Ishikawa (cell line): ENCODE measurements around the gene CD274.

Experiments
- EGR1 ChIP-seq: IDR thresholded peaks from 2 replicates; pipeline ENCODE4 v1.6.1; 2012
- RAD21 ChIP-seq: IDR thresholded peaks from 2 replicates; pipeline ENCODE4 v1.6.1; 2012; ENCODE audit warnings: low read depth
- TAF1 ChIP-seq: IDR thresholded peaks from 2 replicates; pipeline ENCODE4 v1.6.1; 2012; ENCODE audit warnings: low read depth, mild to moderate bottlenecking
- YY1 ChIP-seq: IDR thresholded peaks from 2 replicates; pipeline ENCODE4 v1.6.1; 2012; ENCODE audit warnings: low read depth
- TF ChIP-seq, protein P1 (sequence below): IDR thresholded peaks from 2 replicates; pipeline ENCODE4 v1.6.1; 2012; ENCODE audit warnings: low read depth, mild to moderate bottlenecking

DNA sequence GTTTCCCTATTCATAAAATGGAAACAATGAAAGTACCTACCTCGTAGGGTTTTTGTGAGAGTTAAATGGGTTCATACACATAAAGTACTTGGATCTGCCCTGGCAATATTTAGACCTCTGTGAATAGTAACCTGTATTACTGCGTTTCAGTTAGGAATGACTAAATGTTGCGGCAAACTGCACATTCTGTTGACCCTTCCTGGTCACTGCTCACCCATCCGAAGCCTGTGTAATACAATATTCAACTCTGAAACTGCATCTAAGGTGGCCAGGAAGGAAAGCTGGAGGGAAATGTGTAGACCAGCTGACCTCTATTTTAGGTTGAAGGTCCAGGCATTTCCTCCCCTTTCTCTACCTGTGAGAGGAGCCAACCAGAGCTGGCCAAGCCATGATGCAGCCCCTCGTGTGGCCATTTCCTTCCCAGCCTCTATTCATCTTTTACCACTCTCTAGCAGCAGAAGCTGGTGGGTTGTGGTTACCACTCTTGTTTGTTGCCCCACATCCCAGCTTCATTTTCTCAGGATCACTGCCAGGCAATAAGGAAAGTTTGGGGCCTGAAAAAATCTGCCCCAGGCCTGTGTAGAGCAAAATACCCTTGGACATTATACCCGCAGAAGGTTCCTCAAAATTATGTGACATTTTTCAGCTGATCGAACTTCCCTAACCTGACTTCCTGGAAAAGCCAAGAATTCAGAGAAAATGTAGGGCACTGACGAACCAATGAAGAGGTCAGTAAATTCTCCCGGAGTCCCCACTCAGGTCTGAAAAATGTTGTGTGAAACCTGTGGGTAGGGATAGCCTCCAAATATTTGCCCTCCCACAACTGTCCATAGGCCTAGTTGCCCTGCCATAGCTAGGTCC is 39.5 kb downstream of the CD274 start:
- no peak for TF ChIP-seq RAD21
- TF ChIP-seq, protein P1, sequence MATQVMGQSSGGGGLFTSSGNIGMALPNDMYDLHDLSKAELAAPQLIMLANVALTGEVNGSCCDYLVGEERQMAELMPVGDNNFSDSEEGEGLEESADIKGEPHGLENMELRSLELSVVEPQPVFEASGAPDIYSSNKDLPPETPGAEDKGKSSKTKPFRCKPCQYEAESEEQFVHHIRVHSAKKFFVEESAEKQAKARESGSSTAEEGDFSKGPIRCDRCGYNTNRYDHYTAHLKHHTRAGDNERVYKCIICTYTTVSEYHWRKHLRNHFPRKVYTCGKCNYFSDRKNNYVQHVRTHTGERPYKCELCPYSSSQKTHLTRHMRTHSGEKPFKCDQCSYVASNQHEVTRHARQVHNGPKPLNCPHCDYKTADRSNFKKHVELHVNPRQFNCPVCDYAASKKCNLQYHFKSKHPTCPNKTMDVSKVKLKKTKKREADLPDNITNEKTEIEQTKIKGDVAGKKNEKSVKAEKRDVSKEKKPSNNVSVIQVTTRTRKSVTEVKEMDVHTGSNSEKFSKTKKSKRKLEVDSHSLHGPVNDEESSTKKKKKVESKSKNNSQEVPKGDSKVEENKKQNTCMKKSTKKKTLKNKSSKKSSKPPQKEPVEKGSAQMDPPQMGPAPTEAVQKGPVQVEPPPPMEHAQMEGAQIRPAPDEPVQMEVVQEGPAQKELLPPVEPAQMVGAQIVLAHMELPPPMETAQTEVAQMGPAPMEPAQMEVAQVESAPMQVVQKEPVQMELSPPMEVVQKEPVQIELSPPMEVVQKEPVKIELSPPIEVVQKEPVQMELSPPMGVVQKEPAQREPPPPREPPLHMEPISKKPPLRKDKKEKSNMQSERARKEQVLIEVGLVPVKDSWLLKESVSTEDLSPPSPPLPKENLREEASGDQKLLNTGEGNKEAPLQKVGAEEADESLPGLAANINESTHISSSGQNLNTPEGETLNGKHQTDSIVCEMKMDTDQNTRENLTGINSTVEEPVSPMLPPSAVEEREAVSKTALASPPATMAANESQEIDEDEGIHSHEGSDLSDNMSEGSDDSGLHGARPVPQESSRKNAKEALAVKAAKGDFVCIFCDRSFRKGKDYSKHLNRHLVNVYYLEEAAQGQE, result no peak
- no peak for TF ChIP-seq YY1
- no peak for TF ChIP-seq TAF1
- no peak for TF ChIP-seq EGR1
